A673 (cell line): Measurements from ENCODE around the gene COL4A4.

Experiments used
- EZH2 ChIP-seq: fragments of 200-600 bp; sonication (generic); IDR thresholded peaks from 2 replicates; pipeline ENCODE4 v1.6.1; 2017; ENCODE audit warnings: borderline replicate concordance, low read depth, mild to moderate bottlenecking, mixed read lengths, antibody characterized with exemption, low read length; ENCODE audit not compliant: poor library complexity, severe bottlenecking
- TF ChIP-seq, protein P1 (sequence below): fragments of 300-800, 200-600 bp; sonication (generic); conservative IDR thresholded peaks from 2 replicates; pipeline ENCODE4 v1.5.1; 2017; ENCODE audit warnings: low read depth, mild to moderate bottlenecking, antibody characterized with exemption, low read length, moderate library complexity, mixed read lengths

DNA sequence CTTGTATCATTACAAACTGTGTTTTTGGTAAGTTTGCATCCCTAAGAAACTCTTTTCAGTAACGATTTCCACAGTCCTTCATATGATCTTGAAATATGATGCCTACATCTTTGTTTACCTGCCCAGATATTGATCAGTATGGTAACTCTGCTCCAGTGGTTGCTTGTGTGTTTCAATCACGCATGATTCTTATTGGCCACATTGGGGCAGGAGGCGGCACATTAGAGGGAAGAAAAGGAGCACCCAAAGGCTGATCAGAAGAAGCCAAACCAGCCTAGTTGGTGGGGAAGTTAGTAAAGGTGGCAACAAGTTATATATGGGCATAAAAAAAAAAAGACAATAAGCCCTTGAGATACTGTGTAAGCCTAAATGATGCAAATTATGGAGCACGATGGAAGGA lies 169.2 kb downstream of the COL4A4 start:
- TF ChIP-seq EZH2 = no peak
- TF ChIP-seq, protein P1, sequence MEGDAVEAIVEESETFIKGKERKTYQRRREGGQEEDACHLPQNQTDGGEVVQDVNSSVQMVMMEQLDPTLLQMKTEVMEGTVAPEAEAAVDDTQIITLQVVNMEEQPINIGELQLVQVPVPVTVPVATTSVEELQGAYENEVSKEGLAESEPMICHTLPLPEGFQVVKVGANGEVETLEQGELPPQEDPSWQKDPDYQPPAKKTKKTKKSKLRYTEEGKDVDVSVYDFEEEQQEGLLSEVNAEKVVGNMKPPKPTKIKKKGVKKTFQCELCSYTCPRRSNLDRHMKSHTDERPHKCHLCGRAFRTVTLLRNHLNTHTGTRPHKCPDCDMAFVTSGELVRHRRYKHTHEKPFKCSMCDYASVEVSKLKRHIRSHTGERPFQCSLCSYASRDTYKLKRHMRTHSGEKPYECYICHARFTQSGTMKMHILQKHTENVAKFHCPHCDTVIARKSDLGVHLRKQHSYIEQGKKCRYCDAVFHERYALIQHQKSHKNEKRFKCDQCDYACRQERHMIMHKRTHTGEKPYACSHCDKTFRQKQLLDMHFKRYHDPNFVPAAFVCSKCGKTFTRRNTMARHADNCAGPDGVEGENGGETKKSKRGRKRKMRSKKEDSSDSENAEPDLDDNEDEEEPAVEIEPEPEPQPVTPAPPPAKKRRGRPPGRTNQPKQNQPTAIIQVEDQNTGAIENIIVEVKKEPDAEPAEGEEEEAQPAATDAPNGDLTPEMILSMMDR = no peak
